ENCODE results near the gene CCL5.

Gene CCL5

DNA sequence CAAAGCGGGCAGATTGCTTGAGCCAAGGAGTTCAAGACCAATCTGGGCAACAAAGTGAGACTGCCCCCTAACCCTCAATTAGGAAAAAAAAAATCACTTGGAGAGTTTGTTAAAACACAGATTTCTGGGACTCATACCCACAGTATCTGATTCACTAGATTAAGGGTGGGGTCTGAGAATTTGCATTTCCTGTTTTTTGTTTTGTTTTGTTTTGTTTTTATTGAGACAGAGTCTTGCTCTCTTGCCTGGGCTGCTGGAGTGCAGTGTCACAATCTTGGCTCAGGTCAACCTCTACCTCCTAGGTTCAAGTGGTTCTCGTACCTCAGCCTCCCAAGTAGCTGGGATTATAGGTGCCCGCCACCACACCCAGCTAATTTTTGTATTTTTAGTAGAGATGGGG lies 12.6 kb downstream of the CCL5 start:
- no peak for DNase-seq

DNA sequence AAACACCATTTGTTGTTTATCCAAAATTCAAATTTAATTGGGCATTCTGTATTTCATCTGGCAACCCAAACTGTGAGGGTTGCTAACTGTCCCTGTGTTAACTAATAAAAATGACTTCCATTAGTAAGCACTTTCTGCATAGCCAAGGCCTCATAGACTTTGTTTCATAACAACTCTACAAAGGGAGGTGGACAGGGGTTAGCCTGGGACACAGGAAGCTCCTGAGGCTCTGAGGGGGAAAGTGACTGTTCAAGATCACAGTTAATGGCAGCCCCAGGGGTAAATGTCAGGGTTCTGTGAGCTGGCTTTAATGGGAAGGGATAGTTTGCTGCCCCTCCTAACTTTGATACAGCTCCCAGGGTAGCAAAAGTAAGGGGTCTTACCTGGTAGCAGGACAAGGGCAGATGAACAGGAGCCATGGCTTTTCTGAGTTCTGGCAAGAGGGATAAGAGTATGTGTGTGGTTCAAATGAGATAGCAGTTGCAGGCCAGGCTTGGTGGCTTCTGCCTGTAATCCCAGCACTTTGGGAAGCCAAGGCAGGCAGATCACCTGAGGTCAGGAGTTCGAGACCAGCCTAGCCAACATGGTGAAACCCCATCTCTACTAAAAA lies 13.7 kb downstream of the CCL5 start:
- DNase-seq, result no peak

DNA sequence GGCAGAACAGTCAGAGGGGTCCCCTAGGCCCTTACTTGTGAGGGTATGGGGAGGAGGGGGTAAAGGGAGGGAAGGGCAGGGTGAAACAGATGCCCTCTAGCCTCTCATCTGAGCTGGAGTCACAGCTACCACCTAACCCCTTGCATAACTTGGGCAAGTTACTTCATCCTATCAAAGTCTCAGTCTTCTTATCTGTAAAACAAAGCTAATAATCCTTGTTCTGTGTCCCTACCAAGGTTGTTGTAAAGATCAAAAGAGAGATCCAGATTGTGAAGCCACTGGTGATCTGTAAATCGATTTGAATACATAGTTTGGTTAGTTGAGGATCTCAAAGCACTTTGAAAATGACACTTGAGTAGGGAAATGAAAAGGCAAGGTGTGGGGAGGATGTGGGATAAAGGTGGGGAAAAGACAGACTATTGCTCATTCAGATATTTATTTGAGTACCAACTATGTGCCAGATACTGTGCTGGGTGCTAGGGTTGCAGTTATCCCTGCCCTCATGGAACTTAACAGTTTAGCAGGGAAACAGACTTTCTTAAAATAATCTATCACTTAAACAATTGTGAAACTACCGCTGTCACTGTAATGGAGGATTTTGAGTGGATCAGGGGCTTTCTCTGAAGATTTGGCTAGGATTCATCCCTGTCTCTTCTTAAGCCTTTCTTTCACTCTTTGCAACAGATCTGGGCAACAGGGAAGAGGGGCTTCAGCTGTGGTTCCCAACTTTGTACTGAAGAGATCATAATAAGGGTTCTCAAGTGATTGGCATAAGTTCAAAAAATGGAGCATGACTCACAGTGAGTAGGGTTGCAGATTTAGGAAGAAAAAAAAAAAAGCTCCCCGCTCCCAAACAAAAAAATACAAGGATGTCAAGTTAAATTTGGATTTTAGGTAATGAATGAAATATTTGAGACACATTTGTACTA lies 14.5 kb downstream of the CCL5 start:
- no peak for DNase-seq

DNA sequence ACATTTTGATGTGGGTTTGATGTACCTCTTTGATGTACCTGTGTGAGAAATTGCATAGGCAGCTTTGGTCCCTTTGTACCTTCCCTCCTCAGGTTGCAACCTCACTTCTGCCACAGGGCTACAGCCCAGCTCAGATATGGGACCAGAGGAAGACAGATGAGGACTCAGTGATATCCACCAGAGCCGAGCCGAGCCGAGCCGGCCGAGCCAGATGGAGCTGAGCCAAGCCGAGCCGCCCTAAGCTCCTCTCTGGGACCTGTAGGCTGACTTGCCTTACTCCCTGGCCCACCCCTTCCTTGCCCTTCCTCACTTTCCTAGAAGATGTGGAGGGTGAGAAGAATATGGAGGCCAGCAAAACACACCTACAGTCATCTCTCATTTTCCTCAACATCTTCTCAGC lies 15.3 kb downstream of the CCL5 start:
- DNase-seq, result no peak

DNA sequence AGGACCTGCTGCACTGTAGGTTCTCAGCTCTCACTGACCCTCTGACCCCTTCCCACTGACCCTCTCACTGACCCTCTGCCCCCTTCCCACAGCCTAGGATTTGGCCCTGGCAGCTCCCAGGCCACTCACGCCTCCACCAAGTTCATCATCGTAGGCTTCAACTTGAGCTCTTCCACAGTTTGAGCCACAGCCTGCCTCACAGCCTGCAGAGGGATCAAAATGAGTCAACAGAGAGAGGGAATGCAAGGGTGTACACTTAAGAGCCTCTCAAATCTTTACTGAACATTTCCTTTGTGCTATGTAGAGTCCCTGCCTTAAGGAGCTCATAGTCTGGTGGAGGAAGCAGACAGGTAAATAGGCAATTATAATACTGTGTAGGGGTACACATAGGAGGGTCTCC lies 23.6 kb downstream of the CCL5 start:
- no peak for DNase-seq

DNA sequence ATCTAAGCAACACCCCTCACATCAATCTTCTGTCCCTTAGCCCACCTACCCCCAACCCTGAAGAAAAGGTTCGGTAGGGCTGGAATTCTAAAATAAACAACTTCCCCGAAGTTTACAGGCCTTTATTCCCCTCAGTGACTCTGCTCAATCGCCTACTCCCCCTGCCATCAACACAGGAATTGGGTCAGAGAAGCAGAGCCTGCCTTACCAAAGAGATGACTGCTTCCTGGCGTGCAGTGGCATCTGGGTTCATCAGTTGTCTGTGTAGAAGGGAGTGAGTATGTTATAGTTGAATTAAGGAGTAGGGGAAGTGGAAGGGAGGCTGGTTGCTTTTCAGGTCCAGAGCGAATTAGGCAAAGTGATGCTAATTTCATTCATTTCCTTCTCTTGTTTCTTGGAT lies 24.2 kb downstream of the CCL5 start:
- no peak for DNase-seq

DNA sequence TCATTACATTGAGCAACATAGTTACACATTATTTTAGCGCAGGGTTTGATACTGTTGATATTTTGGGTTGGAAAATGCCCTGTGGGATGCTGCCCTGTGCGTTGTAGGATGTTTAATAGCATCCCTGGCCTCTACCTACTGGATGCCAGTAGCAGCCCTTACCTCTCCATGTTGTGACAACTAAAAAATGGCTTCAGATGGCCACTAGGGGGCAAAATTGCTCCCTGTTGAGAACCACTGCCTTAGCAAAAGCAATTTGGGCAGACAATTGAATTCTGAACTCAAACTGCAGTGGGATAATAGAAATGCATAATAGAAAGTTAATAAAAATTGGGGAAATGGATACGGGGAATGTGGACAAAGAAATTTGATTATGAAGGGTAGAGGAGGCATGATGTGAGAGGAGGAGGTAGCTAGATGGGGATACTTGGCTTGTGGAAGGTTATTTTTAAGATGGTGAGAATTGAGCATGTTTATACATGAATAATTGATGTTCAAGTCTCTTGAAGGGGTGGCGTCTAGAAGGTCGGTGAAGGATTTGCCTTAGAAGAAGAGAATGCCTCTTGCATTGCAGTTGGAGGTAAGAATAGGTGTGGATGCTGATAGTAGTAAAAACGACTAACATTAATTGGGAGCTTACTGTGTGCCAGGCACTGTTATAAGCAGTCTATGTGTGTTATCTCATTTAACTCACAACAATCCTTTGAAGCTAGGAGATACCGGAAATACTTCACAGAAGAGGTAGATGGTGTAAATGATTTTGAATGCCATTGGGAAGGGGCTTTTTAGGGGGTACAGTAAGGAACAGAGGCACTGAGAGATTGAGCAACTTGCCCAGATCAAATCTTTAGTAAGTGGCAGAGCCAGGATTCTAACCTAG lies 30.5 kb downstream of the CCL5 start:
- peak; percentile 76 for DNase-seq

DNA sequence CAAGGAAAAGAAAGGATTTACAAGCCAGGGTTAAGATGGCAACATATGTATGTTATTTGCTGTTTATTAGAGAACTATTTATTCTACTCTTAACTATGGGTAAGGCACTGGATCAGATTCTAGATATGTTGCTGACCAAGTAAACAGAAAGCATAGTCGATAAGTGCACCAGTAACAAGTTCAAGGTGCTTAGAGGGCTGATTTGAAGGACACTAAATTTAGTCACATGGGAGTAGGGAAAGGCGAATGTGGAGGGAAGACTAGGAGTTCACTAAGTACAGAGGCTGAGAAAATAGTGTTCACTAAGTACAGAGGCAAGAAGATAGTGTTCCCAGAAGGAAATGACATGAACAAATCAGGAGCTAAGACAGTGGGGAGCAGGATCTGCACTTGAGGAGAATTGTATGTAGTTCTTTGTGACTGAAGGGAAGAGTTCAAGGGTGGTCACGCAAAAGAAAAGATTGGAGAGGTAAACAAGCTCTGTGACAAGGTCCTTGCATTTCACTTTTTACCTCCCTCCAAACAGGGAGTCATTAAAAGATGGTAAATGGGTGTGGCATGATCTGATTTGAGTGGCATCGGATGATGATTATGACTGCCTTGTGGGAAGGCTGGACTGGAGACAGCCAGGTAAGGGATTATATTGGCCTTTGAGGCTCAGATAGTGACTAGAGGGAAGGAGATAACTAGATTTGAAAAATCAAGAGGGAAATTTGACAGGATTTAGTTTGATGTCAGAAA lies 32.4 kb downstream of the CCL5 start:
- no peak for DNase-seq

DNA sequence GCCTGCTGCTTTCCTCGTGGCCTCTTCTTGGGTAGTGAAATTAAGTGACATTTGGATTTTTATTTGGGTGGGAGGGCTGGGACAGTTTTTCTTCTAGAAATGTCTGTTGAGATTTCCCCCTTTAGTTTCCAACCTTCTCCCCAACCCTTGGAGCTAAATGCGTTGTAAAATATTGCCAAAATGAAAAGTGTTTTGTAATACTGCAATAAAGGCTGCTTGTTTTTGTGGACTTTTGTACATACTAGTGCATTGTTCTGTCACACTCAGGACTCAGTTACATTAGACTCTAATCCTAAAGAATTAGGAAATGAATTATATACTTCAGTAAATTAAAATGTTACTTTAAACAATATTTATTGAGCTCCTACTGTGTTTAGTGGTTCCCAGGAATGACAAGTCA lies 33.2 kb downstream of the CCL5 start:
- no peak for DNase-seq

DNA sequence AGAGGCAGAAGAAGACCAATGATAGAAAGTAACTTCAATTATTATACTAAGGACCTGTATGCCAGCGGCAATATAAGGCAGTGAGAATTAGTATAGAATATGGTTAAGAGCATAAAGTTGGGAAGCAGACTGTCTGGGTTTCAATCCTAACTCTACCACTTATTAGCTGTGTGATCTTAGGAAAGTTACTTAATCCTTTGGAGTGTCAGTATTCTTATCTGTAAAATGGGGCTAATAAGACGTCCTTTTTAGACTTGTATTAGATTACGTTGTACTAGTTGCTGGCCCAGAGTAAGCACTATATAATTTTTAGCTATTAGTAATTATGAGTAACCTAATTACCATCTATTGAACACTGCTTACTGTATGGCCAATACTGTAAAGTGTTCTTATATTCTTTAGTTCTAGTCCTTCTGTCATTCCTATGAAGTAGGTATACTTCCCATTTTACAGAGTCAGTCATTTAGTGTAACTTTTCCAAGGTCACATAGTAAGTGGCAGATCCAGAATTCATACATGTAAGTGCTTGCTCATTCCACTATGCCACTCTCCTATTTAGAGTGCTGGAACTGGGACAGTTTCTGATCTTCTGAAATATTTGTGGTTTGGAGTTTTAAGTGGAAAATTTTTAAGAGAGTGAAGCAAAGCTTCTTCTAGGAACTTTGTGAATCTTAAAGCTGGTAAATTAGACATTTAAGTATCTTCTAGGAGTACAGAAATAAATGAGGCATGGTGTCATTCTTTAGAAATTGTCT lies 33.9 kb downstream of the CCL5 start:
- DNase-seq, result no peak

DNA sequence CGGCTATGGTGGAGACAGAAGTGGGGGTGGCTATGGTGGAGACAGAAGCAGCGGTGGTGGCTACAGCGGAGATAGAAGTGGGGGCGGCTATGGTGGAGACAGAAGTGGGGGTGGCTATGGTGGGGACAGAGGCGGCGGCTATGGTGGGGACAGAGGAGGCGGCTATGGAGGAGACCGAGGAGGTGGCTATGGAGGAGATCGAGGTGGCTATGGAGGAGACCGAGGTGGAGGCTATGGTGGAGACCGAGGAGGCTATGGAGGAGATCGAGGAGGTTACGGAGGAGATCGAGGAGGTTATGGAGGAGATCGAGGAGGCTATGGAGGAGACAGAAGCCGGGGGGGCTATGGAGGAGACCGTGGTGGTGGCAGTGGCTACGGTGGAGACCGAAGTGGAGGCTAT lies 35.6 kb downstream of the CCL5 start:
- DNase-seq, result no peak

DNA sequence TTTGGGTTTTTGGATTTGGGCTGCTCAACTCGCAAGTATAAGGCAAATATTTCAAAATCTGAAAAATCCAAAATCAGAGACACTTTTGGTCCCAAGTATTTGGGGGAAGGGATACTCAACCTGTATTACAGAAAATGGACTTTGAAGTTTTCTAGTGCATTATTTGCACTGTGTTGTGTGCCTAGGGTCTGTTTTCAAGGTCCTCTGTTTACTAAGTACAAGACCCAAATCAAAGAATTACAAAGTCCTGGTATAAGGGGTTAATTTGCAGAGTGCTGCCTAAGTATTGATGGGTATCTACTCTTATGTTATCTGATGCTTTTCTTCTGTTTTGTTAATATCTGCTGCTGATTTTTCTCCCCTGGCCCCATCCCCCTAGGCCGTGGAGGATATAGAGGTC lies 36.5 kb downstream of the CCL5 start:
- no peak for DNase-seq

DNA sequence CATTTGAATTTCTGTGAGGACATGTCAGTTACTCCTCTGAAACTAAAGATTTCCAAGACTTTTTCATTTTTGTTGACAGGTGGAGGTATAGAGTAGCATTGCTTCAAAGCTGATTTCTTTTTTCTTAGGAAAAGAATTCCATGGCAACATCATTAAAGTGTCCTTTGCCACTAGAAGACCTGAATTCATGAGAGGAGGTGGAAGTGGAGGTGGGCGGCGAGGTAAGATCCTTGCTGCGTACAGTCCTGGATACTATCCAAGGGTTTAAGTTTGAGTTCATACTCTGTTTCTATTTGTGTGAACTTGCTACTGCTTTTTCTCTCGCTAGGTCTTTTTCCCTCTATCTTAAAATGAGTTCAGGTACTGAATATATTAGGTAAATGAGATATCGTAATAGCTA lies 37.9 kb downstream of the CCL5 start:
- no peak for DNase-seq

DNA sequence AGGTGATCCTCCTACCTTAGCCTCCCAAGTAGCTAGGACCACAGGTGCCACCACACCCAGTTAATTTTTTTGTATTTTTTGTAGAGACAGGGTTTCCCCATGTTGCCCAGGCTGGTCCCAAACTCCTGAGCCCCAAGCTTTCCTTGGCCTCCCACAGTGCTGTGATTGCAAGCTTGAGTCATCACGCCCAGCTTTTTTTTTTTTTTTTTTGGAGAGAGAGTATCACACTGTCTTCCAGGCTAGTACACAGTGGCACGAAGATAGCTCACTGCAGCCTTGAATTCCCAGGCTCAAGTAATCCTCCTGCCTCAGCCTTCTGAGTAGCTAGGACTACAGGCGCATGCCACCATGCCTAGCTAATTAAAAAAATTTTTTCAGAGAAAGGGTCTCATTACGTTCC lies 38.7 kb downstream of the CCL5 start:
- DNase-seq, result no peak

DNA sequence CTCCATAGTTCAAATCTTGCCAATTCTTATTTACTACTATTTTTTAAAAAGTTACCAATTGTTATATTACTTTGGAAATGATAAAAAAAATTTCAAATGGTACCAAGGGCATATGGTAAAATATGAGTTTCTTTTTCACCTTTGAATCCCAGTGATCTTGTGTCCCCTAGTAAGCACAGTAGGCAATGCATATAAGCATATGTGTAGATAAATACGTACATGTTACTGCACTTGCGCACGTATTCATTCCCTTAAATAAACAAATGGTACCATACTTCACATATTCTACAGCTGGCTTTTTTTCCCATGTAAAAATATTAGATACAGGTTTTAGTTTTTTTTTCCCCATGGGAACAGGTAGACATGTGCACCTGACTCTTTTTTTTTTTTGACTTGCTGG lies 39.1 kb downstream of the CCL5 start:
- no peak for DNase-seq

DNA sequence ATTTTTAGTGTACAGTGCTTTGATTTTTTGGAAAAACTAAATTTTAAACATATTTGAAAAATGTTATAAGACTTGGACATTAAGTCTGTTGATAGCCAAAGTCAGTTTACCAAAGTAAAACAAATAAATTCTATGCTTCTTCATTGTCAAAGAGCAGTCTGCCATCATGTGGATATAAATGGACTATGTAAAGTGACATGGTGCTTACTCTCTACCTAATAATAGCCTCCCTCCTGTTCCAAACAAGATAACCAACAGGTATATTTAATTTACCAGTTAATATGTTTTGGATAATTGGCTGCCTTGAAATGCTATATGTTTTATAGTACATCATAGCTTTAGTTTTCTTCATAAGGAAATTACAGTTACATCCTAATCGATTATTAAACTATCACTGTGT lies 55.0 kb downstream of the CCL5 start:
- DNase-seq, result no peak

Data from NCI-H1694 (cell line).